Right lobe of liver (tissue), 4 donors: Measurements from ENCODE around the gene CD8A.

ENCODE experiments used
- CTCF ChIP-seq, 4 donors: fragments of 200-600 bp in 3 of 4; fragments of 450-650 bp in 1 of 4; IDR thresholded peaks; one replicate each; pipeline versions ENCODE4 v1.5.1 to v1.8.0; 2016 to 2022; ENCODE audit warnings: antibody characterized with exemption in 4 of 4, mild to moderate bottlenecking in 2 of 4
- POLR2A ChIP-seq: fragments of 450-650 bp; IDR thresholded peaks from one replicate; pipeline ENCODE4 v1.6.1; 2017; ENCODE audit warnings: antibody characterized with exemption, mild to moderate bottlenecking
- donor health status: DM: no; HTN: no; CAD: no.
- donor health status: DM: no; HTN: no; CAD: no.
- donor health status: DM: no; HTN: yes; CAD: no.

- TF ChIP-seq CTCF (IDR thresholded peaks at IDR 0.05), result no peak
- TF ChIP-seq POLR2A, result no peak
These were observed 15.5 kb upstream of the CD8A start for GRCh38 chr2:86806059-86806857.
